ENCODE measurements around the gene MAPK12.

The MAPK12 gene

DNA sequence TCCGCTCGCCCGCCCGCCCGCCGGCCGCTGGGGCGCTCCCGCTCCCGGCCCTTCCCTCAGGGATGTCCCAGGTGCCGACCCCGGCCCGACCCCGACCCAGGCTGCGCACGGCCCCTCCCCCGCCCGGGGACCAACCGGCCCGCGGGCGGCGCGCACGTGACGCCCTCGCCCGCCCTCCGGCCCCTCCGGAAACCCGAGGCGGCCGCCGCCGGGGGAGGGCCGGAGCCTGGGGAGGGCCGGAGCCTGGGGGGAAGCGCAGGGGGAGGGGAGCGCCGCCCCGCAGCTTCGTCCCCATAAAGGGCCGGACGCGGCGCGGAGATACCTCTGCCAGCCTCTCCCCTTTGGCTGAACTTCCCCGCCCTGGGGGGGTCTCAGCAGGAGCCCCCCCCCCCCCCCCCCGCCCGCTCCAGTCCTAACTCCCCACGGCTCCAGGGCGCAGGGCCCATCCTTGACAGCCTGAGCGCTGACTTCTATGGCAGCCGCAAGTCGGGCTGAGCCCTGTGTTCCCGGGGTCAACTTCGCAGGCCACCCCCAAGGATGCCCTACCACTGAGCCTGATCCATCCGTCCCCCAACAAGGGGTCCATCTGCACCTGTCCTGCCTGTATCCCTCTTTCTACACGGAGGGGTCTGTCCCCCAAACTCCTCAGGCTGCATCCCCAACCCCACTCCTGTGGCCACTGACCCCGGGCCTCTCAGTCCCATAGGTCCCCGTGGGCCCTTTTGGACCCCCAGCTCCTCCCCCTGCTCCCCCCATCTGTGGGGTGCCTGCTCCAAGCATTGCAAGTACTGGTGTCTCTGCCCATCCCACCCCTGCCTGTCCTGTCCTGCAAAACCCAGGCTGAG, at the start of gene MAPK12:
Gene MAPK12 (minus strand): TSS at position 69 of the 845 bp plus-strand sequence. CDS start 174 bp downstream, outside the sequence.
- DNase-seq: no peak

DNA sequence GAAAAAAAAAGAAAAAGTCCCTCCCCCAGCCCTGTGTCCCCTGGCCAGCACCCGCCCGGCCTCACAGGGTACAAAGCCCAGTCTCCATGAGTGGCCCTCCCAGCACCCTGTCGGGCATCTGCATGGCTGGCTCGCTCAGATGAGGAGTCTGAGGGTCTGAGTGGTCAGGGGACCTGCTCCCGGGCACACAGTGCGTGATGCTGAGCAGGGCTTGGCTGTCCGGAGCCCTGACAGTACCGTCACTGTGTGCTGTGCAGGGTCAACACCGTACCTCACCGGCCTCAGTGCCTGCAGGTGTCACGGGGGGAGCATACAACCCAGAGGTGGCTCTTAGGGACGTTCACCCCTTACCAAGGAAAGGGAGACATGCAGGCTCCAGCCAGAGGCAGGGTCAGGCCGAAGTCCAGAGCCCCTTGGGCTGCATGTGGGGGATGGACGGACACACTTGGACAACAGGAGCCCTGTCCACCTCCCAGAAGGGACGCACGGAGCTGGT, 49.5 kb upstream of the MAPK12 start:
- DNase-seq: no peak

DNA sequence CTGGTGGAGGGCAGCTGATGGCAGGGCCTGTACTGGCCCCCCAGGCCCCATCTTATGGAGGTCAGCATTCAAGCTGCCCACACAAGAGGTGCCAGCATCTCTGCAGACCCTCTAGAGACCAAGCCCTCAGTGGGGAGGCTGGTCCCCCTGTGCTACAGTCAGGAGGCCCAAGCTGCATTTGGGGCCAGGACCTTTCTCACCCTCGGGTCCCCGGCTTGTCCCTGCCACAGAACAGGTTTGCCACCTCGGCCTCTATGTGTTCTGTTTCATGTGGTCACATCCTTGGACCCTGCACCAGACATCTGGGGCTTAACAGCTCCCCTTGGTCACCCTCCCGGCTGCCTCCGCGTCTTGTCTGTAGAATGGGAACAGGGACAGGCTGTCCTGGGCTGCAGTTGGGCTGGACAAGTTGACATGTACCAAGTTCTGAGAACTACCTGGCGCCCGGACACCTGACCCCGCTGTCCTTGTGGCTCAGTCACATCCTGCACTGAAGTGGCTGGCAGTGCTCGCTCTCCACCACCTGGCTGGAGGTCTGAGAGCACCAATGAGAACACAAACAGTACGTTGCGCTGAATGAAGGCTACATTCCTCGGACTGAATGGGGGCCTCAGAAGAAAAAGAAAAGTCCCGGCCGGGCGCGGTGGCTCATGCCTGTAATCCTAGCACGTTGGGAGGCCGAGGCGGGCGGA, 48.7 kb upstream of the MAPK12 start:
- DNase-seq: no peak

DNA sequence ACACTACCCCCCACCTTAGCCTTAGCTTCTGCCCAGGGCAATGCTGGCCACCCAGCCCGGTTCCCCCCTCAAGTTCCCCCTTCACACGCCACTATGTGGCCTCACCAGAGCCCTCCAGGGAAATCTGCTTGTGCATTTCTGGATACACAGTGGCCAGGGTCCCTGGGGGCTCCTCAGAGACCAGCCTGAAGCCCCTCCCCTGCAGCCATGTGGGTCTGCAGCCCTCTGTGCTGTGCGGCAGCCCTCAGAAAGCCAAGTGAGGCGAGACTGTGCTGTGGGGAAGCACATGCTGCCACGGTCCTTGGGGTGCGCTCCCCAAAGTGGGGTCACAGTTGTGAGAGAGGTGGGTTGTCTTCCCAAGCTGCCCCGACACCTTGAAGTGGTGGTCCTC, 48.1 kb upstream of the MAPK12 start:
- DNase-seq: no peak

DNA sequence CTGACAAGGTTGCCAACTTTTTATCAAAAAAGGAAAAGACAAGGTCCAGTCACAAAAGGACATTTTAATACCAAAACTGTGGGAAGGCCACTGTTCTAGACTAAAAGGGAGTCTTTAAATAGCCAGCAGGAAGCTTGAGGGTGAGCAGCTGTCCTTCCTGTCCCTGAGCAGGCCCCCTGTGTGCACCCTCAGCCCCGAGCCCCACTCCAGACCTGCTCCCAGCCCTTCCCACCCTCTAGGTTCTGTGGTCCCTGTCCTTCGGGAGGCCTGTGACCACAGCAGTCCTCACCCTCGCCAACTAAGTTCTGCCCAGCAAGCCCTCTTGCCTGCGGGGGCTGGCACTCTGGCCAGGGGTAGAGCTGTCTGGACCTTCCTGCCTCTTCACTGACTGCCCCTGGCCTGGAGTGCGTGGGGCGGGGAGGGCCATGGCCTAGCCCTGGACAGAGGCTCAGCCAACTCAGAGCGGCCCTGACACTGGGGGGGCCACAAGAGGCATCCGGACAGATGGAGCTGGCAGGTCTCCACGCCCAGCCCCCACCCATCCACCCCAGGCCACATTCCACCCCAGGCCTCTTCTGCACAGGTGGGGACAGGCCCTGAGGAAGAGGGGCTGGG, 47.6 kb upstream of the MAPK12 start:
- DNase-seq: no peak

DNA sequence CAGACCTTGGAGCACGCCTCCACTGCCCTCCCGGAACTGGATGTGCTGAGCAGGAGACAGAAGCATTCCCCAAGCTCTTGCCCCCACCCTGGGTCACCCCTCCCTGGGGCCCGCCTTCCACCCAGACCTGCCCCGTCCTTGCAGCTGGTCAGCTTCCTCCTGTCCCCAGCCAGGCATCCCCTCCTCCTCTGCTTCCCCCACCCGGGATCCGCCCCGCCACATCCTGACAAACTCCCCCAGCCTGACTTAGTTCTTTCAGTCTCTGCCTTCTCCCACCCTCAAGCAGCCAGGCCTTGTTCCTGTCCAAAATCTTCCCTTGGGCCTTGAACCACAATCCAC, 47.1 kb upstream of the MAPK12 start:
- DNase-seq: no peak

DNA sequence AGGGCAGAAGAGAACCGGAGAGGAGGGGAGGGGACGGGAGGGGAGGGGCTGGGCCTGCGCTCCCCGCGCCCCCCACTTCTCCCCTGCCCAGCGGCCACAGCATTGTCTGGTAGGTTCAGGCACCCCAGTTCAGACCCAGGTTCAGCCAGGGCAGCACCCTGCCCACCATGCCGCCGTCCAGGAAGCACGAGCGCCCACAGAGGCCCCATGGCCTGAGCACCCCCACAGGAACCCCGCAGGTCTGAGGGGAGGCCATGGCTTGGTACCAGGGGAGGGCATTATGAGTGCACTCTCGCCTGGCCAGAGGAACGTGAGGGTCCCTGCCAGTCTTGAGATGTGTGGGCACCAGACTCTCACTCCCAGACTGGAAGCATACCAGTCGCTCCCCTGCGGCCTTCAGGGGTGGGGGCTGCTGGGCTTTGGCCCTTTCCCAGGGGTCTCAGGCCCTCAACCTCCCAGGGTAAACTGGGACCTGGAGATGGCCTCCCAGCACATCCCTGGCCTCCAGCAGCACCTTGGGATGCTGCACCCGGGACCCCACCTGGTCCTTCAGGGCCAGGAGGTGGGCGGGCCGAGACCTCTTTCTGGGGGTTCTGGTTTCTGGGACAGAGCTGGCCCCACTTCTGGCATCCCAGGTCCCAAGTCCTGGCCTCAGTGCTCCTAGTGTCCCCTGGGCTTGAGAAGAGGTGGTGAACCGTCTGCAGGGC, 46.6 kb upstream of the MAPK12 start:
- no peak for DNase-seq

DNA sequence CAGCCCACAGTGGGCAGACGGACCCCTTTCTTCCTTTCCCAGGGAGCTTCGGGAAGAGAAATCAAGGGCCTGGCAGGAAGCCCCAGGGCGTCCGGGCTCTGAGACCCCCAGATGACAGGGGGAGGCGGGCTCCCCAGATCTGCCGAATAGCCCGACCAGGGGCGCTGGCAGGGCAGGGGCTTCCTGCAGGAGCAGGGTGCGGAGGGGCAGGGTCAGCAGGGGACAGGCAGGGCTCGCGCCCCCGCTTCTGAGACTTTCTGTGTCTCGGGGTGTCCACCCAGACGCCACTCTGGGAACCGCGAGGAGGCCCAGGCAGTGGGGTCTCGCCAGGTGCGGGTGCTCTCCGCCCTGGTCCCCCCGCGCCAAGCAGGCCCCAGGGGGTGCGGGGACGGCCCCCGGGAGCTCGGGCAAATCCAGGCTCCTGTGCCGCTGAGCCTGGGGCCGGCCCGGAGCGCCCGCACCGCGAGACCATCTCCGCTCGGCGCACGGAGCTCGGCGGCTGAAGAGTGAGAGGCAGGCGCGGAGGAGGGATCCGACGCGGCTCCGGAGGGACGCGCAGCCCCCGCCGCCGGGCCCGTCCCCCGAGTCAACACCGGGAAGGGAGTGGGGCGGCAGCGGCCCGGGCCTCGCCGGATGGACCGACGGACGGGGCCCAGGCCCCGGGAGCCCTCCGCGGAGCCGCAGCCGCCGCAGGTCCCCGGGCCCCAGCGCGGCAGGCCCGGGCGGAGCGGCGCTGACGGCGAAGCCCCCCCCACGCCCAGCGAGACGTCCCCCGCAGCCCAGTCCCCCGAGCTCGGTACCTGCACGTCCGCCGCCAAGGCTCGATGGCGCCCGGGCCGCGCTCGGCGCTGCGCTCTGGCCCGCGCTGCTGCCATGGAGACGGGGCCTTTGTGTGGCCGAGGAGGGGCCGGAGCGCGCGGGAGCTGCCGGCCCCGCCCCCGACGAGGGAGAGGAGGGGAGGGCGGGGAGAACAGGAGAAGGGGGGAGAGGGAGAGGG, 45.6 kb upstream of the MAPK12 start, which contains the start of gene PLXNB2:
Gene PLXNB2 (minus strand): TSS at position 894 of the 997 bp plus-strand sequence. CDS start 17,062 bp downstream, outside the sequence.
- DNase-seq: no peak

DNA sequence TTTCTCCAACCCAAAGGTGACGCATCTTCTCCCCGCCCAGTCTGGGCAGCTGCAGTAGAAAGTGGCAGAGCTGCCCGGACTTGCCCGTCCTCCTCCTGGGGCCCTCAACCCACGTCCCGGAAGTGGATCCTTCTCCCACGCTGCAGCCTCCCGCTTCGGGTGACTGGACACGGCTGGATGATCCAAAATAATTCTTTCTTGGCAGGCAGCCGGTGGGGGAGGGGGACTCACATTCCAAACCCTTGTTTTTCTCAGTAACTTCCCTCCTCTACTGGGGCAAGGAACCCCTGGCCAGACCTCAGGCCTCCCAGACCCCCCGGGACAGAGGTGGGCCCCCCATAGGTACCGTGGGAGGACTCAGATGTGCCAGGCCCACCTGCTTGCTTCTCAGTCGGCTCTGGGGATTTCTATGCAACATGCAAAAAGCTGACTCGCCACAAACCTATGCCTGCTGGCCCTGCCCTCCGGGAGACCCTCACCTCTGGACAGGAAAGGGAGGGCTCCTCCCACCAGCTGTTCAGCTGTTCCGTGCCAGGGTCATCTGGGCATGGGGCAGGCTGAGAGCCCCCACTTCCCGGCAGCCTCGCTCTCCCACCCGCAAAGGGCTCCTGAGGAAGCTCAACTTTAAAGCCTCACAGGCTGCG, 44.6 kb upstream of the MAPK12 start:
- DNase-seq: no peak

DNA sequence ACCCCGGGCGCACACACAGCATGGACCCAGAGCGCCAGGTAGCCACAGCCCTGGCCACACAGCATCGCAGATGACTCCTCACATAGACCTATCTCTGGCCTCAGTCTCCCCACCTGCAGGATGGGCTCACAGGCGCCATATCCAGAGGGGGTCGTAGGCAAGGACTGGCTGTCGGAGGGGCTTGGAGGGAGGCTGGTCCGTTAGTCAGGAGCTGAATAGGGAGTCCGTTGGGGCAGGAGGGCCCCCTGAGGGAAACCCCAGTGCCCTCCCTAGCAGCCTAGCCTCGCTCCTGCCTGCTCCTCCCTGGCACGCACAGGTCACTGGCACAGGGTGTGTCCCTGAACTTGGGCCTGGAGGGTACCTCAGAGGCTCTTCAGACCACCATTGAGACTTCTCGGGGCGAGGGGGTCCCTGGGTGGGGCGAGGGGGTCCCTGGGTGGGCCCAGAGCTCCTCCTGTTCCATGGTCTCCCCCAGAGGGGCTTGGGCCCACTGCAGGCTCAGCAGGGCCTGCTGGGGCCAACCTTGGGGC, 44.0 kb upstream of the MAPK12 start:
- DNase-seq: no peak

DNA sequence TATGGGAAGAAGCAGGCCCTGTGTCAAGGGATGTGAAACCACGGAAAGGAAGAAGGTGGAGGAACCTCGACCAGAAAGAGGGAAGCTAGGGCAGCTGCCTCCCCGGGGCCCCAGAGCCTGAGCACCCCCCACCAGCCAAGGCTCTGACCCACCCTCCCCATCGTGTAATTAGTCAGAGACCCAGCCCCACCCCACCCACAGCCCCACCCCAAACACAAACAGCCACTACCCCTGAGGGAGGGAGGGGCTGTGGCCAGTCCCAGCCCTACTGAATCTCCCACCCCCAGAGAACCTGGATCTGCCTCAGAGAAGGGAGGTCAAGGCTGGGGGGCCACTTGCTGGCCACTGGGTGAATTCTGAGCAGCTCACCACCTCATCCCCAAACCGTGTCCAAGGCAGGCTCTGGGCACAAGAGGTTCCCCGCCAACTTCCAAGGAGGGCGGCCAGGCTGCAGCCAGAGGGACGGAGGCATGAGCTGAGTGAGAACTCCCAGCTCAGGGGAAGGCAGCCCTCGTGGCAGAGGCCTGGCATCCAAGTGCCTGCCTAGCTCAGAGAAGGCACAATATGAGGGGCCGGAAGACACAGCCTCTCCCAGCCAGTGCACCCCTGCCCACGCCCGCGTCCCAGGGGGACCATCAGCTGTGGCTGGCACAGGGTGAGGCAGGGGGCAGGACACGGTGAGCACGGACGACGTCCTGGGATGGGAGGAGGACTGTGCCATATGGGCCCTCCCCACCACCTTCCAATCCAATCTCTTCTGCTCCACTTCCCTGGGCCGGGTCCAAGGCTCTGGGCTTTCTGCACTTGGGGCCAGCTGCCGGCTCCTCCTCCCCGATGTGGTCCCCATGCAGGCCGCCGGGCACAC, 43.3 kb upstream of the MAPK12 start:
- DNase-seq: no peak

DNA sequence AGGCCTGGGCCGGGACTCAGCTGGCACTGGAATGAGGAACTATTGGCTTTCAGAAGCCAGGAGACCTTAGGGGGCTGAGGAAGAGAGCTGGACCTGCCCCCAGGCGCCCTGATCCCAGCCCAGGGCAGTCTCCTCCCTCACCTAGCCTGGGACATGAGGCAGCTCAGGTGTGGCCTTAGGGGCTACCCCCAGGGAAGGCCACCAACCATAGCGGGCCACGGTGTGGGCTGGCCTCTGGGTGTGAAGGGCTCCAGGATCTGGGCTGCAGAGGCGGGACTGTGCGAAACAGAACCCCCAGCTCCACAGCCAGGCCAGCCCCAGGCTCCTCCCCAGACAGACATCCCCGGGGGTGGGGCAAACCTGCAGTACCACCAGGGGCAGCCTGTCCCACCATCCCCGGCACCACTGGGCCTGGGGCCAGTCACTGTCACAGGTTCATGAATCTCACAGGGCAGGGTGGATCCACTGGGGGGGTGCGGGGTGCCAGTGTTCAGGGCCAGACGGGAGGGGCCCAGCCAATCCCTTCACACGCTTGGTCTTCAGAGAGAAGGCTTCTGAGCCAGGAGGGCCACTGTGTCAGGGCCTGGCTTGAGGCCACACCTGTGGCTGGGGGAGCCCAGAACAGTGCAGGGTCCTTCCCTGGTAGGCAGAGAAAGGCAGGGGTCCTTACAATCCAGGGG, 42.5 kb upstream of the MAPK12 start:
- DNase-seq: no peak

DNA sequence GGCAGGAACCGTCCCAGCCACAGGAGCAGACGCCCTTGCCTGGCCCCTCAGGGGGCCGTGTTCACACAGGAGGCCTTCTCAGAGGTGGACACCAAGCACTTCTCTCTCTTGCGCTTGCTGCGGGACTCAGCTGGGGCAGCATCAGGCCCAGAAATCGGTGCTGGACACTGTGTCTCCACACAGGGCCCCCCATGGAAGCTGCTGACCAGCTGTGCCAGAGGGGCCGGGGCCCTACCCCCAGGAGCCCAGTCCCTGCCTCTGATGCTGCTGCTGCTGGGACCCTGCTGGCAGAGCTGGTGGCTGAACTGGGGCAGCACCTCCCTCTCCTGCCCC, 42.0 kb upstream of the MAPK12 start:
- DNase-seq: no peak

DNA sequence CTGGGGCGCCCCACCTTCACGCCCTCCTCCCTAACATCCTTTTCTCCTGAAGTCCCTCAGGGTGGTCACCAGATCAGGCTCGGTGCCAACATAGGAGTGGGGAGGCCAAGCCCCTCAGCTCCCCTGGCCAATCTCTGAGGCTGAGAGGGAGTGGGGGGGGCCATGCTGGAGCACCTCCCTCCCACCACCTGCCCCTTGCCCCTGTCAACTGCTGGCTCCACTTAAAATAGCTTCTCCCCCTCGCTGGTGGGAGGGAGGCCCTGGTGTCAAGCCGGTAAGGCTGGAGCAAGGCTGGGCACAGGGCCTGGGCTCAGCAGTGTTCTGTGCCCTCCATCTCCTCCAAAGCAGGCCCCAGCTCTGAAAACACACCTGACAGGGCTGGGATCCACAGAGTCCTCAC, 41.1 kb upstream of the MAPK12 start:
- DNase-seq: no peak

DNA sequence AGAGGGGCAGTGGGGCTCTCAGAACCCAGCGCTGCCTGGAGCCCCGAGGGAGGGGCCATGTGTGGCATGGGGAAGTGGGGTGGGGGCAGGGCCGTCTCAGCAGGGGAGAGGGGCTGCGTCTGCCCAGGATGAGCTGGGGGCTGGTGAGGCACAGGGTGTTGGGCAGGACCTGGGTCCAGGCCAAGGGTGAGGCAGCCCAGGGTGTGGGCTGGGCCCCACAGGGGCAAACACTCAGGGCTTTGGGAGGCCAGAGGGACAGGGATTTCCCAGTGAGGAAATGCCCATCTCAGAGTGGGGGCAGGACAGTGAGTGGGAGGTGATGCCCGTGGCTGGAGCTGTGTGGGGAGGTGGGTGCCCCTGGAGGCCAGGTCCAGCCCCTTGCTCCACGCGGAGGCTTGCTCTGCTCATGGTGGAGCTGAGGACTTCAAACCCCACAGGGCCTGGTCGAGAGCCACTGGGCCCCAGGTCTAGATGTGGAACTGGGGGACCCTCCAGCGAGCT, 40.6 kb upstream of the MAPK12 start:
- DNase-seq: no peak

DNA sequence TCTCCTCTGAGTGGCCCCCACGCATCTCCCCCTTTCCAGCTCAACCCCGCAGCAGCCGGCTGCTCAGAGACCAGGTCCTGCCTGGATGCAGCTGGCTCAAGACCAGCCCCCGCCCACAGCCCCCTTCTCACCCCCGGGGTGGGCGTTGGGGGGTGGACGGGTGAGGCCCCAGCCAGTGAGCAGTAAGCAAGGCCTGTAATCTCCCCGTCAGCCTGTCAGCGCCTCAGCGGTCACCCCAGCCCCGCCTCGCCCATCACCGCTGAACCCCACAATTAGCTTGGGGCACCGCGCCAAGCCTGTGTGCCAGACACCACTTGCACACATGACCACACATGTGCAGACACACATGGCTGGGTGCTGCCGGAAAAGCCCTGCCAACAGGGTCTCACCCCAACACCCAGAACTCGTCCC, 40.1 kb upstream of the MAPK12 start:
- no peak for DNase-seq

DNA sequence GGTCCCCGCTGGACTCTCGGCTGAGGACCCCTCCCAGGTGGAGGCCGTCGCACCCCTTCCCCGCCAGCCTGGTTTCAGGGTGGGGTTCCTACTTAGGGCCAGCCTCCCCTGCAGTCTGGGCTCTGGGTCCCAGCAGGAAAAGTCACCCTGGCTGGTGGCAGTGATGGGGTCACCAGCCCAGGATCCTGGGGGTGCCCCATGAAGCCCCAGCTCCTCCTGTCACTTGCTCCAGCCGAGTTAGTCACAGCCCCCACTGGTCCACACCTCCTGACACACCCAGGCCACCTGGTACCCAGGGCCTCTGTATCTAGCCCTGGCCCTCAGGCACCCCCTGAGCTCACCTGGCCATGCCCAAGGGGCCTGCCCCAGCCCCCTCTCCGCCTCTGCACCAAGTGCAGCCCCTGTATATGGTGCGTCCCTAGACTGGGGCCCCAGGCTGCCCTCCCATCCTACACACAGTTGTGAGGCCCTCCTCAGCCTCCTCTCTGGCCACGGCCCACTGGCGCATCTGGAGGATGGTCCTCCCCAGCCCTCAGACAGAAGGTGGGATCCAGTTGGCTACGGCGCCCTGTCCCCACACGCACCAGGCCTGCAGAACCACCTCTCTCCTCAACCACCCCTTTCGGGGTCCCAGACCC, 39.3 kb upstream of the MAPK12 start:
- no peak for DNase-seq

DNA sequence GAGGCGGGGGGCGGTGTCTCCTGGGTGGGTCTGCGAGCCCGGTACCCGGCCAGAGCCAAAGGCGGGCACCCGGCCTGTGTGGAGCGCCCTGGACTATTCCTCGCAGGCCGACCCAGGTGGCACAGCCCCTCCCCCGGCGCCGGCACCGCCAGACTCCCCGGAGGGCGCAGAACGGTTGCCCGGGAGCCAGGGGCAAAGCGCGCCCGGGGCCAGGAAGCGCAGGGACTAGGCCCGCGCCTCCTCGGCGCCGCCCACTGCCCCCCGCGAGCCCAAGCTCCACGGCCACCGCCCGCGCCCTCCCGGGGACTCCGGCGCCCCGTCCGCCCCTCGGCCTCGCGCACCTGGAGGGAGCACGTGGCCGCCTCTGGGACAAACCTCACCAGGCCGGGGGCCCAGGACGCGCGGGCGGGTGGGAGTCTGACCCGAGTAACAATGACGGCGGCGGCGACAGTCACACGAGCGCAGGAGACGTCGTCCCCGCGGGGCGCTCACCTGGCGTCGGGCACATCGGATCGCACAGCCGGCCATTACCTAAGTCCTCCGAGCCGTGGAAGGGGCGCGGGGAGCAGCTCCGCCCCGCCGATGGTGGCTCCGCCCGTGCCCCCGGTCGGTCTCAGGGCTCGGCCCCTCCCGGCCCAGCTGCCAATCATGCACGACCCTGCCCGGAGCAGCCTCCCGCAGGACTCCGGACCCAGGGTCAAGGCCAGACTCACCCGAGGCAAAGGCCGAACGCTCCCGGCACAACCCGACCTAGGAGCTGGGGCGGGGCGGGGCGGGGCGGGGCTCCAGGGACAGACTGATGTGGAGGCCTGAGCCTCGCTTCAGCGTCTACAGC, 38.5 kb upstream of the MAPK12 start:
- no peak for DNase-seq

All from NCI-H187 treated with DMSO at 0.1 percent for 48 hours (cell line).